Astrocyte of the cerebellum (primary cell): ENCODE measurements around the gene MTRF1L.

ENCODE experiments used
- DNase-seq: peaks from one replicate; pipeline ENCODE4 v3.0.0-alpha.2; 2011; ENCODE audit warnings: low read depth
- H3K4me3 ChIP-seq: 2 replicates; pipeline ENCODE4 v1.5.1; 2011; ENCODE audit warnings: mild to moderate bottlenecking, low read depth, low read length, moderate library complexity
- in situ Hi-C: cut with HindIII; loops from 2 replicates; pipeline ENCODE4 v1.10.0; 2017; ENCODE audit warnings: low sequenced_read_pairs
- TF ChIP-seq, protein P1 (sequence below): IDR thresholded peaks from 2 replicates; pipeline ENCODE4 v1.5.1; 2012; ENCODE audit warnings: low read length, low read depth, moderate library complexity, mild to moderate bottlenecking; ENCODE audit errors: missing control alignments

MTRF1L gene

DNA sequence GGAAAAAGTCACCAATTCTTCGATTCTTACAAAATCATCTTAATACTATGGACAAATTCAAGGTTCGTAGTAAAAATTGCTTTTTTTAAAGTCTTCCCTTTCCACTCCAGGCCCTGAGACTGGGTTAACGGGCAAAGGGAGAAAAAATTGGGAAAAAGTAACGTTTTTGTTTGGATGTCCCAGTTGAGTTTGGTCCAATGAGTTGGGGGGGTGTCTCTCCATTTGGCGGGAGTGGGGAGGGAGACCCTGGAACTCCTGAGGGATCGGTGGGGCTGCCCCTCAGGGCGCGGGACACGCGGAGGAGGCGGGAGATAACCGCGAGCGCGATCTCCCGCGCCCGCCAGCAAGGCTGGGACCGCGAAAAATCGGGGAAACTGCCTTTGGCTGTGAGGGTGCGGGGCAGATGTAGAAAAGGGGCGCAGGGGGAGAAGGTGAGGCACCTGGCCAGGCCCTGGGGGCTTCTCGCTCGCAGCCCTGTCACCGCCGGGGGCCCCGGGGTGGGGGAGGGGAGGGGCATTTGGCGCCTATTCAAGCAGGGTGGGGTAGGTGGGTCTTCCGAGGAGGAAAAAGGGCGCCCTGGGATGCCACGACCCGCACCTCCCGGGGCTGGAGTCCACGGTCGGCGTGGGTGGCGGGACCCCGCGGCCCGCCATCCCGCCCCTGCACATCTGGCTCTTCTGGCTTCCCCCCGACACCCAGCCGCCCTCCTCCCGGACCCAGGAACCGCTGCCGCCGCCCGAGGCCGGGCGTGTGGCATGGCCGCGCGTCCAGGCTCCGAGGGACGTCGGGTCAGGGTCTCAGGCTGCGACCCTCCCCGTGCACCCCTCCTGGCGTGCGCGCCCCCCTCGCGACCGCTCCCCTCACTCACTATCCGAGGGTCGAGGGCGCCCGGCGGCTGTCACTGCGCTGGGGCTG lies 20.3 kb downstream of the MTRF1L start:
- DNase-seq: no peak
- in situ Hi-C loops: no loop called here
- TF ChIP-seq, protein P1, sequence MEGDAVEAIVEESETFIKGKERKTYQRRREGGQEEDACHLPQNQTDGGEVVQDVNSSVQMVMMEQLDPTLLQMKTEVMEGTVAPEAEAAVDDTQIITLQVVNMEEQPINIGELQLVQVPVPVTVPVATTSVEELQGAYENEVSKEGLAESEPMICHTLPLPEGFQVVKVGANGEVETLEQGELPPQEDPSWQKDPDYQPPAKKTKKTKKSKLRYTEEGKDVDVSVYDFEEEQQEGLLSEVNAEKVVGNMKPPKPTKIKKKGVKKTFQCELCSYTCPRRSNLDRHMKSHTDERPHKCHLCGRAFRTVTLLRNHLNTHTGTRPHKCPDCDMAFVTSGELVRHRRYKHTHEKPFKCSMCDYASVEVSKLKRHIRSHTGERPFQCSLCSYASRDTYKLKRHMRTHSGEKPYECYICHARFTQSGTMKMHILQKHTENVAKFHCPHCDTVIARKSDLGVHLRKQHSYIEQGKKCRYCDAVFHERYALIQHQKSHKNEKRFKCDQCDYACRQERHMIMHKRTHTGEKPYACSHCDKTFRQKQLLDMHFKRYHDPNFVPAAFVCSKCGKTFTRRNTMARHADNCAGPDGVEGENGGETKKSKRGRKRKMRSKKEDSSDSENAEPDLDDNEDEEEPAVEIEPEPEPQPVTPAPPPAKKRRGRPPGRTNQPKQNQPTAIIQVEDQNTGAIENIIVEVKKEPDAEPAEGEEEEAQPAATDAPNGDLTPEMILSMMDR: no peak
- H3K4me3 ChIP-seq: peak overlapping the region; percentile 79

DNA sequence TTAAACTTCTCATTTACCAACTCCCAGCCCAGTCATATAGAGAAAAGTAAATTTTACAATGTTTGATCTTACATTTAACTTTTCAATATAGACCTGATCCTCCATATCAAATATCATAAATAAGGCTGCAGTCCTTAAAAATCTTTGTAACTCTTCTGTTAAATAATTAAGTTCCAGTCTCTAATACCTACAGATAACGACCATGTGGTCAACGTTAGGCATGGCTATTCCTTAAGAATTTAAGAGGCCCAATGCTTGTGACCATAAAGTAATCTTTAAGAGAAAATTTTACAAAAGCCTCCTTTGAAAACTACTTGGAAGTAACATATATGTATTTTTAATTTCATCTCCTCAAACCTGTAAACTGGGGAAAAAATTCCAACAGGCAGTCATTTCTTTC lies 21.3 kb downstream of the MTRF1L start:
- H3K4me3 ChIP-seq: peak overlapping the region; percentile 79
- in situ Hi-C loops: no loop called here
- DNase-seq: no peak
- TF ChIP-seq, protein P1: no peak

DNA sequence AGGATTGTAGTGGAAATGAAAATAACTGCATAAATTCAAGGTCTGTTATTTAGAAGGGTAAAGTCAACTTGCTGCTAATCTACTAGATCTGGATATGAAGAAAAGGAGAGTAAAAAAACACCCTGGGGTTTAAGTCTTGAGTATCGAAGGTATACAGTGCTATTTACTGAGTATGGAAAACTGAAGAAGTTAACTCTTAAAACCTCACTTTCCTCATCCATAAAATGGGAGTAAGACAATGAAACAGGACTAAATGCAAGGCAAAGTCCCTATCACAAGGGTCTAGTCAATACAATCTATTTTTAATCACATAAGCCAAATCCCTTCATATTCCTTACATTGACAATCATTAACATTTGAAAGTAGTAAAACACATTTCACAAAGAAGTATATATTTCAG lies 21.9 kb downstream of the MTRF1L start:
- H3K4me3 ChIP-seq: peak overlapping the region; percentile 79
- in situ Hi-C loops: no loop called here
- no peak for DNase-seq
- TF ChIP-seq, protein P1: no peak

DNA sequence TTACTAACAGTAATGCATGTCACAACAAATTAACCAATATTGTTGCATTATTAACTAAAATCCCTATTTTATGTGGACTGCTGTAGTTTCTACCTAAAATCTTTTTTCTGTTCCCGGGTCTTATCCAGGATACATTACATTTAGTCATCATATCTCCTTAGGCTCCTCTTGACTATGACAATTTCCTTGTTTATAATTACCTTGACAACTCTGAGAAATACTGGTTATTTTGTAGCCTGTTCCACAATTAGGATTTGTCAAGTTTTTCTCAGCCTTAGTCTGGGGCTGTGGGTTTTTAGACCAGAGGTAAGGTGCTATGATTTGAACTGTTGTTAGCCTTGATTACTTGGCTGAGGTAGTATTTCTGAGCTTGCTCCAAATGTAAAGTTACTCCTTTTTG lies 23.4 kb downstream of the MTRF1L start:
- TF ChIP-seq, protein P1: no peak
- in situ Hi-C loops: no loop called here
- no peak overlapping the region for H3K4me3 ChIP-seq
- DNase-seq: no peak

DNA sequence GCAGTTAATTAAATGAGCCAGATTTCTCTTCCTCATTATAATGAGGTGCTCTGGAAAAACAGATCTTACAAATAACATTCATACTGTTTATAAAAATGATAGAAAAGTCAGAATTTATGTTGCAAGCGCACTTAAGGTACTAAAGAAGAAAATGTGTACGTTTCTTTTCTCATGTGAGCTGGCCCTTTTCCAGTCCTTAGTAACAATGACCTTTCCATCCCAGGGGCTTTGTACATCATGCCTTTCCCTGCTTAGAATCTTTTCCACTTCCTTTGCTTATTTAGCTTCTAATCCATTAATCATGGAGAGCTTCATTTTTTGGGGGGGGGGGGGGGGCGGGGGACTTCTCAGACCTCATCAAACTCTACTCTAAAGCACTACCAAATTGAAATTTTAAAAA lies 24.5 kb downstream of the MTRF1L start:
- in situ Hi-C loops: no loop called here
- no peak overlapping the region for H3K4me3 ChIP-seq
- TF ChIP-seq, protein P1: no peak
- DNase-seq: no peak

DNA sequence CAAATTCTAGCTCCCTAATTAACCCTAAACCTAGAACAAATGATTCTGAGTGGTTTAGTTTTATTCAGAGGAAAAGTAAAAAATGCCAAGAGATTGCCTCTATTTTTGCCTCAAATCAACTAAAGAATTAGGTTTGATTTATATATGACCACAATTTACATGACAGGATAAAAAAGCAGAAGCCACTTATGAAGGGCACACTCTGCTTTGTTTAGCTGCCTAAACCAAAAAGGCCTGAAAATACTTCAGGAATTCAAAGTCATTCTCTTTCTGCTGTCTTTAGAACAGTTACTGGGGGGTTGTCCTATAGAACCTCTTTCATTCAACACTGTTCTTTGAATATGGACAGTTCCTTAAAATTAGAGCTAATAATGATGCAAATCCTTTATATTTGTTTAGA lies 25.0 kb downstream of the MTRF1L start:
- TF ChIP-seq, protein P1: no peak
- in situ Hi-C loops: no loop called here
- no peak overlapping the region for H3K4me3 ChIP-seq
- DNase-seq: no peak
